H1 (cell line): ENCODE data around the gene ONECUT3. TPM values are rescaled to one million over a fixed set of nuclear protein-coding genes. Genes with fewer than 3 reads are reported as not detected.

Experiments used
- CTCF ChIA-PET: fragments of 300-600 bp; sonication (Branson Sonifier 250); formaldehyde crosslinking; loops from one replicate; lab custom pipeline; 2021; ENCODE audit not compliant: partially characterized antibody; lab: Charles Lee
- POLR2A ChIA-PET: fragments of 300-600 bp; sonication (Branson Sonifier 250); formaldehyde crosslinking; loops from one replicate; lab custom pipeline; 2021; ENCODE audit warnings: inconsistent platforms; ENCODE audit not compliant: partially characterized antibody; lab: Charles Lee
- DNase-seq, 2 experiments: peaks; one replicate each; pipeline versions ENCODE4 v3.0.0 to v3.0.0-alpha.2; 2010 to 2022; ENCODE audit warnings: low spot score in 2 of 2, low read depth in 1 of 2, mixed read lengths in 1 of 2
- FAIRE-seq: peaks from 2 replicates; lab custom pipeline; 2011; peaks lifted over from hg19 to GRCh38; lab: Jason Lieb, UNC
- H2AFZ ChIP-seq: 2 replicates; pipeline ENCODE4 v1.8.1; 2012; ENCODE audit warnings: low read length, inconsistent platforms
- H2AK5ac ChIP-seq: 2 replicates; pipeline ENCODE4 v1.6.1; 2013; ENCODE audit warnings: low read depth, low read length
- H2BK120ac ChIP-seq: replicated peaks from 2 replicates; pipeline ENCODE3; 2013; ENCODE audit warnings: low read depth, low read length, inconsistent platforms
- H2BK12ac ChIP-seq: 2 replicates; pipeline ENCODE4 v1.6.1; 2013; ENCODE audit warnings: low read depth, low read length
- H2BK15ac ChIP-seq: 2 replicates; pipeline ENCODE4 v1.6.1; 2013; ENCODE audit warnings: low read length
- H2BK20ac ChIP-seq: 2 replicates; pipeline ENCODE4 v1.6.1; 2013; ENCODE audit warnings: low read length
- H2BK5ac ChIP-seq: 2 replicates; pipeline ENCODE4 v1.6.1; 2013; ENCODE audit warnings: low read depth, low read length
- H3K14ac ChIP-seq: 2 replicates; pipeline ENCODE4 v1.6.1; 2013; ENCODE audit warnings: inconsistent platforms; ENCODE audit not compliant: insufficient read length
- H3K18ac ChIP-seq: 2 replicates; pipeline ENCODE4 v1.6.1; 2013; ENCODE audit warnings: low read length; ENCODE audit errors: extremely low read depth
- H3K23ac ChIP-seq: 2 replicates; pipeline ENCODE4 v1.6.1; 2013; ENCODE audit warnings: inconsistent platforms; ENCODE audit not compliant: insufficient read length
- H3K23me2 ChIP-seq: 2 replicates; pipeline ENCODE4 v1.6.1; 2013; ENCODE audit warnings: low read depth, low read length
- H3K27ac ChIP-seq: 2 replicates; pipeline ENCODE4 v1.6.1; 2011; ENCODE audit warnings: low read depth, low read length, inconsistent platforms
- H3K27me3 ChIP-seq, 4 experiments: replicated peaks in 1 of 4; 1 replicate in 1 of 4; 2 replicates in 3 of 4; pipeline versions ENCODE4 v1.6.1 to v1.8.1; 2011 to 2013; ENCODE audit warnings: low read length in 3 of 4, mild to moderate bottlenecking in 3 of 4, inconsistent platforms in 2 of 4, mixed read lengths in 2 of 4, moderate library complexity in 1 of 4; ENCODE audit not compliant: control insufficient read depth in 3 of 4, insufficient read depth in 3 of 4; ENCODE audit errors: extremely low read depth in 1 of 4
- H3K36me3 ChIP-seq, 4 experiments: 2 replicates each; pipeline versions ENCODE4 v1.6.1 to v1.8.1; 2011 to 2013; ENCODE audit warnings: mild to moderate bottlenecking in 4 of 4, low read length in 3 of 4, moderate library complexity in 2 of 4, control low read depth in 1 of 4, inconsistent platforms in 1 of 4; ENCODE audit not compliant: insufficient read depth in 4 of 4, control insufficient read depth in 2 of 4
- H3K4ac ChIP-seq: replicated peaks from 2 replicates; pipeline ENCODE3; 2013; ENCODE audit warnings: low read length, low read depth, mixed read lengths, inconsistent platforms; ENCODE audit not compliant: insufficient read length
- H3K4me1 ChIP-seq, 4 experiments: replicated peaks in 1 of 4; 1 replicate in 1 of 4; 2 replicates in 3 of 4; pipeline versions ENCODE4 v1.6.1 to v1.8.1; 2011 to 2013; ENCODE audit warnings: low read length in 3 of 4, inconsistent platforms in 2 of 4, mixed read lengths in 1 of 4; ENCODE audit not compliant: insufficient read depth in 4 of 4, control insufficient read depth in 3 of 4
- H3K4me2 ChIP-seq, 2 experiments: 2 replicates each; pipeline versions ENCODE4 v1.6.1 to v1.8.1; 2011 to 2013; ENCODE audit warnings: low read depth in 2 of 2, low read length in 2 of 2, control low read depth in 1 of 2, inconsistent platforms in 1 of 2, mild to moderate bottlenecking in 1 of 2; ENCODE audit not compliant: insufficient read depth in 1 of 2
- H3K4me3 ChIP-seq, 4 experiments: fragments of 200-600, 300-600 bp in 1 of 4; sonication (generic), shearing (Covaris generic), sonication (Bioruptor Twin) in 1 of 4; 2 replicates each; pipeline versions ENCODE4 v1.5.1 to v1.8.1; 2011 to 2016; ENCODE audit warnings: low read length in 4 of 4, low read depth in 3 of 4, control low read depth in 2 of 4, inconsistent platforms in 2 of 4, mild to moderate bottlenecking in 2 of 4, mixed read lengths in 1 of 4, moderate library complexity in 1 of 4; ENCODE audit not compliant: insufficient read depth in 2 of 4; ENCODE audit errors: extremely low read depth in 1 of 4
- H3K56ac ChIP-seq: replicated peaks from 2 replicates; pipeline ENCODE3; 2013; ENCODE audit warnings: low read depth, mild to moderate bottlenecking, mixed read lengths, low read length, inconsistent platforms; ENCODE audit not compliant: insufficient read length
- H3K79me1 ChIP-seq: 2 replicates; pipeline ENCODE4 v1.6.1; 2013; ENCODE audit warnings: low read depth, low read length, control low read depth
- H3K79me2 ChIP-seq, 2 experiments: 2 replicates each; pipeline versions ENCODE4 v1.6.1 to v1.8.1; 2012 to 2013; ENCODE audit warnings: low read length in 2 of 2, mild to moderate bottlenecking in 2 of 2, inconsistent platforms in 1 of 2; ENCODE audit not compliant: insufficient read depth in 2 of 2, control insufficient read depth in 1 of 2
- H3K9ac ChIP-seq, 4 experiments: replicated peaks in 1 of 4; 1 replicate in 1 of 4; 2 replicates in 3 of 4; pipeline versions ENCODE4 v1.6.1 to v1.8.1; 2011 to 2013; ENCODE audit warnings: low read depth in 3 of 4, low read length in 3 of 4, control low read depth in 2 of 4, mild to moderate bottlenecking in 2 of 4, moderate library complexity in 2 of 4, inconsistent platforms in 1 of 4; ENCODE audit errors: extremely low read depth in 1 of 4
- H3K9me3 ChIP-seq, 2 experiments: 2 replicates each; pipeline versions ENCODE4 v1.6.1 to v1.8.1; 2012 to 2013; ENCODE audit warnings: mild to moderate bottlenecking in 2 of 2, moderate library complexity in 2 of 2, control low read depth in 1 of 2, inconsistent platforms in 1 of 2, low read depth in 1 of 2, low read length in 1 of 2, mixed read lengths in 1 of 2; ENCODE audit not compliant: insufficient read depth in 2 of 2
- H4K20me1 ChIP-seq, 2 experiments: replicated peaks in 1 of 2; 2 replicates each; pipeline versions ENCODE3 to v1.8.1; 2011 to 2013; ENCODE audit warnings: inconsistent platforms in 2 of 2, low read length in 2 of 2, mild to moderate bottlenecking in 1 of 2; ENCODE audit not compliant: insufficient read depth in 2 of 2, control insufficient read depth in 1 of 2
- H4K5ac ChIP-seq: 2 replicates; pipeline ENCODE4 v1.6.1; 2013; ENCODE audit warnings: low read length, low read depth, mixed read lengths, inconsistent platforms; ENCODE audit not compliant: insufficient read length
- H4K8ac ChIP-seq: 2 replicates; pipeline ENCODE4 v1.8.0; 2013; ENCODE audit warnings: mild to moderate bottlenecking, moderate library complexity, low read length, inconsistent platforms; ENCODE audit not compliant: insufficient read depth; ENCODE audit errors: extremely low read depth
- H4K91ac ChIP-seq: replicated peaks from 2 replicates; pipeline ENCODE3; 2013; ENCODE audit warnings: low read length, mixed read lengths, inconsistent platforms; ENCODE audit not compliant: insufficient read length
- CREB1 ChIP-seq: IDR thresholded peaks from 2 replicates; pipeline ENCODE4 v1.6.1; 2012; ENCODE audit warnings: inconsistent platforms
- EP300 ChIP-seq, 2 experiments: IDR thresholded peaks; 1 replicate in 1 of 2; 2 replicates in 1 of 2; pipeline ENCODE4 v1.6.1; 2011 to 2012; ENCODE audit warnings: low read depth in 2 of 2, low read length in 2 of 2, mild to moderate bottlenecking in 2 of 2, borderline replicate concordance in 1 of 2, inconsistent platforms in 1 of 2, moderate library complexity in 1 of 2
- EZH2 ChIP-seq: fragments of 200-600 bp; sonication (generic); IDR thresholded peaks from 2 replicates; pipeline ENCODE4 v1.7.1; 2012; ENCODE audit warnings: low read depth, mild to moderate bottlenecking, moderate library complexity, low read length, inconsistent platforms; ENCODE audit not compliant: severe bottlenecking
- GABPA ChIP-seq: IDR thresholded peaks from 2 replicates; pipeline ENCODE4 v1.6.1; 2011; ENCODE audit warnings: mild to moderate bottlenecking, low read length, moderate library complexity, borderline replicate concordance; ENCODE audit not compliant: insufficient read depth
- JUND ChIP-seq: IDR thresholded peaks from 2 replicates; pipeline ENCODE4 v1.6.1; 2011; ENCODE audit warnings: mild to moderate bottlenecking, improper control_type of control experiment, low read length
- PHF8 ChIP-seq: fragments of 200-600 bp; sonication (generic); conservative IDR thresholded peaks from 2 replicates; pipeline ENCODE4 v1.7.1; 2012; ENCODE audit warnings: low read depth, mild to moderate bottlenecking, inconsistent platforms, low read length, moderate library complexity
- RXRA ChIP-seq: IDR thresholded peaks from 2 replicates; pipeline ENCODE4 v1.6.1; 2011; ENCODE audit warnings: low read depth, mild to moderate bottlenecking, low read length, moderate library complexity; ENCODE audit not compliant: insufficient read depth
- SAP30 ChIP-seq: fragments of 300-600 bp; sonication (generic); IDR thresholded peaks from 2 replicates; pipeline ENCODE4 v1.7.1; 2012; ENCODE audit warnings: low read length, moderate library complexity, mild to moderate bottlenecking, inconsistent platforms; ENCODE audit not compliant: insufficient read depth, insufficient replicate concordance
- SIN3A ChIP-seq, 2 experiments: IDR thresholded peaks in 1 of 2; conservative IDR thresholded peaks in 1 of 2; 2 replicates each; pipeline ENCODE4 v1.6.1; 2011 to 2012; ENCODE audit warnings: low read length in 2 of 2, improper control_type of control experiment in 1 of 2, low read depth in 1 of 2, mild to moderate bottlenecking in 1 of 2
- SIRT6 ChIP-seq: IDR thresholded peaks from one replicate; pipeline ENCODE4 v1.7.1; 2012; ENCODE audit warnings: low read length, inconsistent platforms
- SIX5 ChIP-seq: IDR thresholded peaks from 2 replicates; pipeline ENCODE4 v1.6.1; 2011; ENCODE audit warnings: mild to moderate bottlenecking, low read depth, low read length
- YY1 ChIP-seq: IDR thresholded peaks from 2 replicates; pipeline ENCODE4 v1.6.1; 2011; ENCODE audit warnings: low read depth, mild to moderate bottlenecking, low read length
- WGBS, 2 experiments: shearing (Covaris generic) in 1 of 2; methylation state at CpG; one replicate each; pipeline versions ENCODE4 v1.1.6 to v1.1.7; 2013 to 2015; ENCODE audit warnings: low lambda C conversion rate in 2 of 2, mixed read lengths in 2 of 2, inconsistent platforms in 1 of 2, low coverage in 1 of 2, missing lambda C conversion rate in 1 of 2; ENCODE audit not compliant: insufficient replicate concordance in 2 of 2, insufficient coverage in 1 of 2, insufficient read length in 1 of 2; ENCODE audit errors: extremely low coverage in 1 of 2, missing lambda C conversion rate in 1 of 2; 5-methylcytosine and 5-hydroxymethylcytosine counted together
- polyA plus RNA-seq, 7 experiments: library from polyadenylated mRNA; depleted of rRNA in 3 of 7; stranded (reverse) in 5 of 7; unstranded in 2 of 7; fragments of >200 nt in 5 of 7; fragments of 200-250 nt in 2 of 7; gene quantifications; 1 replicate in 5 of 7; 2 replicates in 1 of 7; 4 replicates in 1 of 7; pipeline versions ENCODE4 v1.2.1 to v1.2.3, GENCODE V29; 2011 to 2013; ENCODE audit warnings: missing spikeins in 2 of 7, mixed read lengths in 2 of 7
- total RNA-seq: library from RNA; stranded (reverse); fragmentation: NEBNext Ultra II Directional; extraction: Animal tissue kit (Norgen Biotek cat#: 25700); gene quantifications from 2 replicates; pipeline ENCODE4 v1.2.1, GENCODE V29; 2021

The ONECUT3 gene
- total and polyA plus RNA-seq, 2 of the 8 experiments (the other 6 are each of a cell fraction or from before 2014, with no cell fraction given): not detected

GRCh38 chr19:1814833-1815604 is 61.7 kb downstream of the ONECUT3 start:
- ChIA-PET CTCF (interaction anchor here (0.7 to 3.6 kb wide), 14 partner anchors 7 to 224 kb away, joined by 3 to 48 read pairs (median 7); no protein-coding TSS in a partner anchor), POLR2A (interaction anchor here (0.9 to 1.4 kb wide), 3 partner anchors 11 to 80 kb away, joined by 3 read pairs; no protein-coding TSS in a partner anchor)
- H3K14ac ChIP-seq: no peak overlapping the region
- TF ChIP-seq EZH2: no peak
- TF ChIP-seq CREB1: no peak
- no peak for TF ChIP-seq SIN3A (conservative IDR thresholded peaks at IDR 0.05 in 1 of 2, IDR thresholded peaks at IDR 0.05 in 1 of 2; ENCODE audit: low read depth in 1 of 2, low read length in 2 of 2)
- no peak for TF ChIP-seq YY1
- TF ChIP-seq JUND: no peak
- TF ChIP-seq PHF8: no peak
- TF ChIP-seq SIX5: no peak
- no peak for TF ChIP-seq EP300 (IDR thresholded peaks at IDR 0.05; ENCODE audit: borderline replicate concordance in 1 of 2, low read depth in 2 of 2, low read length in 2 of 2)
- no peak for TF ChIP-seq SIRT6
- no peak for TF ChIP-seq SAP30
- no peak for TF ChIP-seq GABPA
- no peak for TF ChIP-seq RXRA

More at GRCh38 chr19:1814833-1815604, 61.7 kb downstream of the ONECUT3 start:
- Histone ChIP-seq H2BK20ac (no peak overlapping the region), H2AFZ (no peak overlapping the region), H3K4ac (no peak overlapping the region), H3K79me2 (no peaks in the 10 kb centered on the region), H3K23ac (no peak overlapping the region), H4K20me1 (peaks cover 2 to 5% of the 10 kb centered on the region in 2 experiments), H2BK15ac (no peak overlapping the region), H2BK120ac (no peak overlapping the region), H3K23me2 (peaks cover 2% of the 10 kb centered on the region), H2AK5ac (no peak overlapping the region), H3K4me3 (no peak overlapping the region), H2BK5ac (no peak overlapping the region), H3K4me2 (no peak overlapping the region), H3K27me3 (peaks cover 0 to 3% (median 0%) of the 10 kb centered on the region in 4 experiments; a peak in 3 of 7 replicates), H3K9ac (no peak overlapping the region), H4K8ac (no peak overlapping the region), H3K4me1 (peaks cover 0 to 2% (median 0%) of the 10 kb centered on the region in 4 experiments; a peak in 3 of 7 replicates), H4K5ac (no peak overlapping the region), H3K27ac (no peak overlapping the region), H4K91ac (no peak overlapping the region), H3K79me1 (no peaks in the 10 kb centered on the region; the same call in 1 of the 2 replicates), H3K18ac (no peak overlapping the region), H3K9me3 (no peaks in the 10 kb centered on the region), H3K56ac (no peak overlapping the region), H3K36me3 (peaks cover 8 to 38% (median 12%) of the 10 kb centered on the region in 4 experiments; a peak in 6 of 8 replicates), H2BK12ac (no peak overlapping the region)
- no peak for FAIRE-seq
- no peak for DNase-seq
- 93% methylated on average over 23 of the region's 26 CpGs; no CpG with 5 or more reads in 1 of the 2 experiments for WGBS, 2 experiments
